Thoracic aorta endothelial cell (primary cell): ENCODE data around the gene FBLIM1. TPM values are rescaled to one million over a fixed set of nuclear protein-coding genes. Genes with fewer than 3 reads are reported as not detected.

Experiments
- total RNA-seq: library from RNA; depleted of rRNA; stranded (reverse); fragments of >200 nt; gene quantifications from 2 replicates; pipeline ENCODE4 v1.2.3, GENCODE V29; 2012

Gene FBLIM1
- 410 and 466 TPM in 2 replicates for total RNA-seq

GRCh38 chr1:15758343-15758931, at the start of gene FBLIM1:
FBLIM1 (plus strand) TSS chr1:15758795; CDS start chr1:15764984, 6,189 bp downstream.

GRCh38 chr1:15736038-15736891, 22.3 kb upstream of the FBLIM1 start, which contains the start of gene SLC25A34:
SLC25A34 (plus strand) TSS chr1:15736258; CDS start chr1:15736486, 228 bp downstream.

GRCh38 chr1:15742339-15742801, 16.2 kb upstream of the FBLIM1 start, which contains the start of gene TMEM82:
TMEM82 (plus strand) TSS chr1:15742499; CDS start chr1:15742560, 61 bp downstream.

GRCh38 chr1:15807549-15807948, 49.0 kb downstream of the FBLIM1 start, which contains the start of gene UQCRHL:
UQCRHL (minus strand) TSS chr1:15807649; CDS start chr1:15807649, 0 bp downstream.

Other genes starting within 250 kb of the FBLIM1 start
- gene CASP9, start 234.6 kb upstream of the FBLIM1 start, total RNA-seq, result 4.8 and 6.0 TPM in 2 replicates
- 23.8 and 25.9 TPM in 2 replicates for gene DNAJC16, start 231.9 kb upstream of the FBLIM1 start, total RNA-seq
- 0.93 and 2.3 TPM in 2 replicates for gene AGMAT, start 173.7 kb upstream of the FBLIM1 start, total RNA-seq
- gene DDI2, start 141.3 kb upstream of the FBLIM1 start, total RNA-seq, result 35.0 and 38.3 TPM in 2 replicates
- 48.7 and 58.4 TPM in 2 replicates for gene PLEKHM2, start 74.5 kb upstream of the FBLIM1 start, total RNA-seq
- gene SLC25A34, start 22.5 kb upstream of the FBLIM1 start, total RNA-seq, result 0.13 and 0.22 TPM in 2 replicates
- not detected in 2 replicates for gene TMEM82, start 16.3 kb upstream of the FBLIM1 start, total RNA-seq
- 1.4 and 2.3 TPM in 2 replicates for gene UQCRHL, start 48.9 kb downstream of the FBLIM1 start, total RNA-seq
- gene SPEN, start 88.9 kb downstream of the FBLIM1 start, total RNA-seq, result 51.5 and 54.0 TPM in 2 replicates
- gene ZBTB17, start 217.3 kb downstream of the FBLIM1 start, total RNA-seq, result 26.7 and 30.3 TPM in 2 replicates
- not detected in 2 replicates for gene SRARP, start 245.4 kb downstream of the FBLIM1 start, total RNA-seq